ENCODE results near the gene CDHR3. TPM values are rescaled to one million over a fixed set of nuclear protein-coding genes. Genes with fewer than 3 reads are reported as not detected.
A peak's percentile ranks its signal among the peaks of the same experiment; 100 is the strongest.

The CDHR3 gene
- total and polyA plus RNA-seq, 10 of the 15 experiments (the other 5 are each of a cell fraction or from before 2014, with no cell fraction given) = 0.06 to 0.11 TPM; not detected in 8

DNA sequence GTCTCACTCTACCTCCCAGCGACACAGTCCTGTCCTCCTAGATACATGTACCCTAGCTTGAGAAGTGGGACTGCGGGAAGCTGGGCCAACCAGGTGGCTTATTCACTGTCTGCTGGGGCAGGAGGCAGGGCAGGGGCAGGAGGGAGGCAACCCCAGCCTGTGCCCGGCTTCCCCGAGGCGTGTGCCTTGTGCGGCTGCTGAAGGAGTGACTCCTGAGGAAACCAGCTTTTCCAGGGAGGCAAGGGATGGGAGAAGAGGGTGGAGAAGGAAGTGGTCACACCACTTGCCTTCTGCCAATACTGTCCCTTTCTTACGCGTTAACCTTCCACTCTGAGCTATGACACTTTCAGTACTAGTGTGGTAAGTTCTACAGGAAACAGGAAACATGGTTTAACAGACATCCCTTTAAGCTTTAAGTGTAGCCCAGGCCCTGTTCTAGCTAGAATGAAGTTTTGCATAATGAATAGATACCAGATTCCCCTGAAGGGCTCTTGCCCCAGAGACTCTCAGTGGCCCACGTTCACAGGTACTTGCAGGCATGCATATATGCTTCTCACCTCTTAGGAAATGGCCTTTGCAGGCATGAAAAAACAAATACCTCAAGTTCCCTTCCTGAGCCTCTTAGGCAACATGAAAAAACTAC, 108.4 kb downstream of the CDHR3 start (continued):
- TF ChIP-seq ESRRA (IDR thresholded peaks at IDR 0.05; ENCODE audit: low read length) (no peak), TCF7 (IDR thresholded peaks at IDR 0.05; ENCODE audit: borderline replicate concordance) (no peak), REST (IDR thresholded peaks at IDR 0.05; ENCODE audit: low read depth, low read length) (no peak), RB1 (IDR thresholded peaks at IDR 0.05; ENCODE audit: borderline replicate concordance) (no peak), ZNF274 (IDR thresholded peaks at IDR 0.05; ENCODE audit: insufficient read depth, insufficient read length) (no peak), DPF2 (IDR thresholded peaks at IDR 0.05) (peak; percentile 97), IRF4 (IDR thresholded peaks at IDR 0.05; ENCODE audit: low read depth, low read length) (peak; percentile 91), MYC (IDR thresholded peaks at IDR 0.05; ENCODE audit: insufficient read depth, insufficient read length, insufficient replicate concordance, low read length, severe bottlenecking) (no peak), ZNF24 (IDR thresholded peaks at IDR 0.05) (no peak), ZBED1 (IDR thresholded peaks at IDR 0.05; ENCODE audit: borderline replicate concordance) (peak; percentile 84), PAX8 (IDR thresholded peaks at IDR 0.05) (no peak), TAF1 (IDR thresholded peaks at IDR 0.05; ENCODE audit: borderline replicate concordance, low read depth, low read length) (peak; percentile 53; the same call in 1 of the 2 replicates), SPI1 (IDR thresholded peaks at IDR 0.05; ENCODE audit: borderline replicate concordance, insufficient read depth, low read depth, low read length) (peak; percentile 69), MEF2A (IDR thresholded peaks at IDR 0.05; ENCODE audit: insufficient read depth, low read depth, low read length) (peak; percentile 69), SKIL (IDR thresholded peaks at IDR 0.05; ENCODE audit: low read depth, poor library complexity, severe bottlenecking) (peak; percentile 67), NFYB (IDR thresholded peaks at IDR 0.05; ENCODE audit: insufficient read depth, low read depth, low read length) (peak; percentile 61), SUZ12 (IDR thresholded peaks at IDR 0.05; ENCODE audit: unreplicated experiment) (no peak), ELK1 (IDR thresholded peaks at IDR 0.05; ENCODE audit: low read depth, low read length) (no peak), SMC3 (IDR thresholded peaks at IDR 0.05; ENCODE audit: borderline replicate concordance, low read length) (0 out of 2 replicates have a peak, but pooled peaks have one; percentile 11), HDGF (IDR thresholded peaks at IDR 0.05) (peak; percentile 72), POLR2AphosphoS2 (IDR thresholded peaks at IDR 0.05; ENCODE audit: low read depth, low read length) (peak; percentile 37; the same call in 1 of the 2 replicates), TBL1XR1 (IDR thresholded peaks at IDR 0.05; ENCODE audit: low read depth, low read length) (peak; percentile 80)
- TF ChIP-seq, protein P1, sequence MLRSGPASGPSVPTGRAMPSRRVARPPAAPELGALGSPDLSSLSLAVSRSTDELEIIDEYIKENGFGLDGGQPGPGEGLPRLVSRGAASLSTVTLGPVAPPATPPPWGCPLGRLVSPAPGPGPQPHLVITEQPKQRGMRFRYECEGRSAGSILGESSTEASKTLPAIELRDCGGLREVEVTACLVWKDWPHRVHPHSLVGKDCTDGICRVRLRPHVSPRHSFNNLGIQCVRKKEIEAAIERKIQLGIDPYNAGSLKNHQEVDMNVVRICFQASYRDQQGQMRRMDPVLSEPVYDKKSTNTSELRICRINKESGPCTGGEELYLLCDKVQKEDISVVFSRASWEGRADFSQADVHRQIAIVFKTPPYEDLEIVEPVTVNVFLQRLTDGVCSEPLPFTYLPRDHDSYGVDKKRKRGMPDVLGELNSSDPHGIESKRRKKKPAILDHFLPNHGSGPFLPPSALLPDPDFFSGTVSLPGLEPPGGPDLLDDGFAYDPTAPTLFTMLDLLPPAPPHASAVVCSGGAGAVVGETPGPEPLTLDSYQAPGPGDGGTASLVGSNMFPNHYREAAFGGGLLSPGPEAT (IDR thresholded peaks at IDR 0.05; ENCODE audit: low read depth) = peak; percentile 93

Measured in GM12878 (cell line).